Ascending aorta (tissue), 2 donors: ENCODE data around the gene GSAP. TPM values are rescaled to one million over a fixed set of nuclear protein-coding genes. Genes with fewer than 3 reads are reported as not detected.

ENCODE experiments used
- DNase-seq, 2 donors: peaks; one replicate each; pipeline ENCODE4 v3.0.0-alpha.2; 2019; ENCODE audit warnings: low spot score in 2 of 2
- H3K27ac ChIP-seq, 2 donors: fragments of 200-600 bp; sonication (generic); one replicate each; pipeline ENCODE4 v1.5.1; 2016 to 2017; ENCODE audit warnings: mild to moderate bottlenecking in 1 of 2
- H3K27me3 ChIP-seq: fragments of 200-600 bp; sonication (generic); one replicate; pipeline ENCODE4 v1.5.1; 2017
- H3K36me3 ChIP-seq, 2 donors: fragments of 200-600 bp; sonication (generic); one replicate each; pipeline ENCODE4 v1.5.1; 2016
- H3K4me1 ChIP-seq, 2 donors: fragments of 200-600 bp; sonication (generic); one replicate each; pipeline ENCODE4 v1.5.1; 2016 to 2017; ENCODE audit warnings: mild to moderate bottlenecking in 1 of 2
- H3K4me3 ChIP-seq, 2 donors: fragments of 200-600 bp; sonication (generic); one replicate each; pipeline ENCODE4 v1.5.1; 2016 to 2017; ENCODE audit warnings: mild to moderate bottlenecking in 1 of 2
- H3K9me3 ChIP-seq, 2 donors: fragments of 200-600 bp; sonication (generic); one replicate each; pipeline ENCODE4 v1.5.1; 2016
- CTCF ChIP-seq, 3 experiments: fragments of 200-600 bp in 2 of 3; fragments of 450-650 bp in 1 of 3; sonication (generic) in 2 of 3; IDR thresholded peaks; one replicate each; pipeline ENCODE4 v1.5.1; 2016 to 2019; ENCODE audit warnings: antibody characterized with exemption in 3 of 3, mild to moderate bottlenecking in 1 of 3, moderate library complexity in 1 of 3
- intact Hi-C: fragments of 100-400 bp; cut with DNase I; formaldehyde crosslinking; loops from one replicate; pipeline ENCODE4 v1.15.1; 2023
- total RNA-seq: library from RNA; depleted of rRNA; stranded (reverse); fragments of >200 nt; gene quantifications from one replicate; pipeline ENCODE4 v1.1.0, GENCODE V29; 2016

The GSAP gene
- total RNA-seq, 1 donor from 2014 or later: 10.9 TPM

- intact Hi-C loops: no loop called here
- no peak for TF ChIP-seq CTCF (IDR thresholded peaks at IDR 0.05)
- Histone ChIP-seq H3K4me3 (no peak overlapping the region), H3K9me3 (no peaks in the 10 kb centered on the region), H3K4me1 (no peaks in the 10 kb centered on the region), H3K36me3 (no peaks in the 10 kb centered on the region), H3K27me3 (no peaks in the 10 kb centered on the region), H3K27ac (no peak overlapping the region)
- no peak for DNase-seq
Measured at GRCh38 chr7:77396894-77397547, 19.1 kb downstream of the GSAP start.

- TF ChIP-seq CTCF (IDR thresholded peaks at IDR 0.05): no peak
- no peaks in the 10 kb centered on the region for H3K36me3 ChIP-seq
- H3K9me3 ChIP-seq: no peaks in the 10 kb centered on the region
- no peak for DNase-seq
- intact Hi-C loops: no loop called here
- no peaks in the 10 kb centered on the region for H3K27me3 ChIP-seq
- H3K27ac ChIP-seq: no peak overlapping the region
- no peaks in the 10 kb centered on the region for H3K4me1 ChIP-seq
- no peak overlapping the region for H3K4me3 ChIP-seq
Measured at GRCh38 chr7:77395626-77396025, 20.5 kb downstream of the GSAP start.

- DNase-seq: no peak
- Histone ChIP-seq H3K36me3 (no peaks in the 10 kb centered on the region), H3K27ac (no peak overlapping the region), H3K4me1 (no peaks in the 10 kb centered on the region), H3K9me3 (no peaks in the 10 kb centered on the region), H3K27me3 (no peaks in the 10 kb centered on the region), H3K4me3 (no peak overlapping the region)
- no peak for TF ChIP-seq CTCF (IDR thresholded peaks at IDR 0.05)
- intact Hi-C loops: no loop called here
Measured at GRCh38 chr7:77393954-77394353, 22.2 kb downstream of the GSAP start.

GRCh38 chr7:77393261-77393660, 22.9 kb downstream of the GSAP start:
- H3K9me3 ChIP-seq: no peaks in the 10 kb centered on the region
- no peak for TF ChIP-seq CTCF (IDR thresholded peaks at IDR 0.05)
- no peak for DNase-seq
- no peaks in the 10 kb centered on the region for H3K4me1 ChIP-seq
- H3K27ac ChIP-seq: no peak overlapping the region
- H3K27me3 ChIP-seq: no peaks in the 10 kb centered on the region
- H3K4me3 ChIP-seq: no peak overlapping the region
- no peaks in the 10 kb centered on the region for H3K36me3 ChIP-seq
- intact Hi-C loops: no loop called here

- H3K36me3 ChIP-seq: no peaks in the 10 kb centered on the region
- TF ChIP-seq CTCF (IDR thresholded peaks at IDR 0.05): no peak
- intact Hi-C loops: no loop called here
- H3K4me3 ChIP-seq: no peak overlapping the region
- no peak for DNase-seq
- no peak overlapping the region for H3K27ac ChIP-seq
- no peaks in the 10 kb centered on the region for H3K27me3 ChIP-seq
- no peaks in the 10 kb centered on the region for H3K4me1 ChIP-seq
- no peaks in the 10 kb centered on the region for H3K9me3 ChIP-seq
Measured at GRCh38 chr7:77391230-77391629, 24.9 kb downstream of the GSAP start.
